NCI-H524 (cell line): ENCODE data around the gene C11orf54.
"Not testable (repeated sequence)": the region's sequence is repeated elsewhere in the genome, so short reads cannot be mapped to it uniquely, and the experiment has no call there.

Experiments
- DNase-seq, 2 experiments: peaks; one replicate each; lab custom pipeline; 2025; lab: John Stamatoyannopoulos, UW

C11orf54 gene

GRCh38 chr11:93766504-93766903, 25.0 kb downstream of the C11orf54 start:
- no peak for DNase-seq

- DNase-seq: no peak
Observed at GRCh38 chr11:93767018-93767417, 25.5 kb downstream of the C11orf54 start.

- DNase-seq: no peak
Observed at GRCh38 chr11:93770160-93770559, 28.7 kb downstream of the C11orf54 start.

GRCh38 chr11:93772123-93772522, 30.7 kb downstream of the C11orf54 start:
- no peak for DNase-seq

GRCh38 chr11:93773045-93773477, 31.6 kb downstream of the C11orf54 start:
- no peak for DNase-seq

- no peak for DNase-seq
Observed at GRCh38 chr11:93773601-93774200, 32.2 kb downstream of the C11orf54 start.

GRCh38 chr11:93774560-93774959, 33.1 kb downstream of the C11orf54 start:
- DNase-seq: not testable (repeated sequence)

- peak in 1 of 2 experiments; percentile 12 for DNase-seq
Observed at GRCh38 chr11:93775289-93775688, 33.8 kb downstream of the C11orf54 start.

GRCh38 chr11:93783362-93783761, 41.9 kb downstream of the C11orf54 start:
- no peak for DNase-seq

- DNase-seq: no peak
Observed at GRCh38 chr11:93783765-93784144, 42.3 kb downstream of the C11orf54 start.

GRCh38 chr11:93784145-93784934, 42.9 kb downstream of the C11orf54 start, which contains the start of gene MED17:
MED17 (plus strand) TSS chr11:93784282; CDS start chr11:93784514, 232 bp downstream.
- DNase-seq: peak; percentile 74 to 91

GRCh38 chr11:93784935-93785360, 43.5 kb downstream of the C11orf54 start:
- no peak for DNase-seq

GRCh38 chr11:93791493-93791892, 50.0 kb downstream of the C11orf54 start:
- no peak for DNase-seq

GRCh38 chr11:93796441-93797231, 55.2 kb downstream of the C11orf54 start:
- no peak for DNase-seq

GRCh38 chr11:93801366-93801765, 59.9 kb downstream of the C11orf54 start:
- DNase-seq: no peak

GRCh38 chr11:93804879-93805278, 63.4 kb downstream of the C11orf54 start:
- DNase-seq: no peak

- DNase-seq: no peak
Observed at GRCh38 chr11:93807980-93808379, 66.5 kb downstream of the C11orf54 start.

GRCh38 chr11:93813974-93814373, 72.5 kb downstream of the C11orf54 start:
- DNase-seq: no peak
